Muscle of arm (tissue), 12 donors: Measurements from ENCODE around the gene TTC8. TPM values are rescaled to one million over a fixed set of nuclear protein-coding genes. Genes with fewer than 3 reads are reported as not detected.
A peak's percentile ranks its signal among the peaks of the same experiment; 100 is the strongest.

Source experiments
- DNase-seq: peaks from one replicate; pipeline ENCODE4 v3.0.0-alpha.2; 2013
- polyA plus RNA-seq, 12 donors: library from polyadenylated mRNA; unstranded; fragments of 120-200 nt; gene quantifications; one replicate each; pipeline ENCODE4 v1.2.1, GENCODE V29; 2013; ENCODE audit not compliant: insufficient read length in 12 of 12

Gene TTC8
- polyA plus RNA-seq, 12 donors: 14.6 to 28.8 (median 18.0) TPM; not detected in 1

GRCh38 chr14:88863167-88863566, 38.7 kb downstream of the TTC8 start:
- DNase-seq: no peak

- DNase-seq: no peak
These were observed 39.7 kb downstream of the TTC8 start for GRCh38 chr14:88864198-88864597.

GRCh38 chr14:88866305-88866704, 41.9 kb downstream of the TTC8 start:
- DNase-seq: no peak

- no peak for DNase-seq
These were observed 44.2 kb downstream of the TTC8 start for GRCh38 chr14:88868558-88869159.

GRCh38 chr14:88870777-88871176, 46.3 kb downstream of the TTC8 start:
- no peak for DNase-seq

- DNase-seq: no peak
These were observed 47.0 kb downstream of the TTC8 start for GRCh38 chr14:88871429-88871828.

GRCh38 chr14:88872976-88873375, 48.5 kb downstream of the TTC8 start:
- no peak for DNase-seq

- no peak for DNase-seq
These were observed 52.7 kb downstream of the TTC8 start for GRCh38 chr14:88877192-88877591.

GRCh38 chr14:88879022-88879421, 54.6 kb downstream of the TTC8 start:
- no peak for DNase-seq

- DNase-seq: no peak
These were observed 57.8 kb downstream of the TTC8 start for GRCh38 chr14:88882236-88882635.

GRCh38 chr14:88895116-88895515, 70.7 kb downstream of the TTC8 start:
- DNase-seq: no peak

- DNase-seq: peak; percentile 5
These were observed 76.7 kb downstream of the TTC8 start for GRCh38 chr14:88901189-88901588.

- no peak for DNase-seq
These were observed 77.5 kb downstream of the TTC8 start for GRCh38 chr14:88901991-88902390.

- no peak for DNase-seq
These were observed 78.4 kb downstream of the TTC8 start for GRCh38 chr14:88902850-88903249.

GRCh38 chr14:88904206-88904647, 79.8 kb downstream of the TTC8 start:
- DNase-seq: no peak

GRCh38 chr14:88904864-88905263, 80.4 kb downstream of the TTC8 start:
- no peak for DNase-seq

- no peak for DNase-seq
These were observed 83.8 kb downstream of the TTC8 start for GRCh38 chr14:88908216-88908615.

GRCh38 chr14:88910386-88910785, 85.9 kb downstream of the TTC8 start:
- no peak for DNase-seq

GRCh38 chr14:88911809-88912208, 87.4 kb downstream of the TTC8 start:
- no peak for DNase-seq

GRCh38 chr14:88914956-88915355, 90.5 kb downstream of the TTC8 start:
- no peak for DNase-seq

GRCh38 chr14:88919502-88919901, 95.1 kb downstream of the TTC8 start:
- no peak for DNase-seq
